PC-3 (cell line): ENCODE data around the gene AGPAT3. TPM values are rescaled to one million over a fixed set of nuclear protein-coding genes. Genes with fewer than 3 reads are reported as not detected.

Experiments used
- ATAC-seq: fragments of 200-7000 bp; cut with Tn5 transposase; 2 replicates; pipeline ENCODE4 v1.9.1; 2020; ENCODE audit warnings: mild to moderate bottlenecking, moderate library complexity
- BruUV-seq: library from RNA; stranded (reverse); fragments of 400-500 nt; replicated peaks from 2 replicates; lab custom pipeline; 2021; lab: Mats Ljungman, UMichigan
- CTCF ChIA-PET: fragments of 300-600 bp; sonication (Branson Sonifier 250); formaldehyde crosslinking; loops from one replicate; lab custom pipeline; 2022; ENCODE audit warnings: antibody characterized with exemption; lab: Charles Lee
- POLR2A ChIA-PET: fragments of 300-600 bp; sonication (Branson Sonifier 250); formaldehyde crosslinking; loops from one replicate; lab custom pipeline; 2022; ENCODE audit warnings: antibody characterized with exemption; ENCODE audit not compliant: unreplicated experiment; lab: Charles Lee
- DNase-seq: peaks from one replicate; pipeline ENCODE4 v3.0.0-alpha.2; 2015
- H2AFZ ChIP-seq: fragments of 300-600 bp; sonication (generic); 2 replicates; pipeline ENCODE4 v1.6.0; 2016; ENCODE audit warnings: antibody characterized with exemption, low read length
- H3F3A ChIP-seq: fragments of 300-600 bp; sonication (generic); one replicate; pipeline ENCODE4 v1.6.0; 2017; ENCODE audit warnings: antibody characterized with exemption, low read length, control low read depth, mild to moderate bottlenecking; ENCODE audit not compliant: unreplicated experiment
- H3K27ac ChIP-seq: fragments of 300-600 bp; sonication (generic); 2 replicates; pipeline ENCODE4 v1.5.1; 2016; ENCODE audit warnings: mild to moderate bottlenecking, low read length
- H3K27me3 ChIP-seq: fragments of 300-600 bp; sonication (generic); 2 replicates; pipeline ENCODE4 v1.6.1; 2016; ENCODE audit warnings: low read length, mixed read lengths
- H3K36me3 ChIP-seq: fragments of 300-600 bp; sonication (generic); 2 replicates; pipeline ENCODE4 v1.6.1; 2016; ENCODE audit warnings: low read depth, mixed run types, low read length, mixed read lengths
- H3K4me1 ChIP-seq: fragments of 300-600 bp; sonication (generic); 2 replicates; pipeline ENCODE4 v1.5.1; 2016; ENCODE audit warnings: low read length; ENCODE audit not compliant: insufficient read depth
- H3K4me2 ChIP-seq: fragments of 300-600 bp; sonication (generic); 2 replicates; pipeline ENCODE4 v1.6.0; 2016; ENCODE audit warnings: low read length
- H3K4me3 ChIP-seq: fragments of 300-600 bp; sonication (generic); 2 replicates; pipeline ENCODE4 v1.5.1; 2016; ENCODE audit warnings: mild to moderate bottlenecking, low read length, mixed read lengths
- H3K79me2 ChIP-seq: fragments of 300-600 bp; sonication (generic); 2 replicates; pipeline ENCODE4 v1.6.1; 2017; ENCODE audit warnings: low read length, mixed read lengths
- H3K9ac ChIP-seq: fragments of 300-600 bp; sonication (generic); 2 replicates; pipeline ENCODE4 v1.6.0; 2016; ENCODE audit warnings: mild to moderate bottlenecking, low read length
- H3K9me2 ChIP-seq: fragments of 300-600 bp; sonication (generic); replicated peaks from 2 replicates; pipeline ENCODE4 v1.6.1; 2016; ENCODE audit warnings: mixed run types, low read length, mixed read lengths
- H3K9me3 ChIP-seq: fragments of 300-600 bp; sonication (generic); 2 replicates; pipeline ENCODE4 v1.6.1; 2016; ENCODE audit warnings: low read length, mixed read lengths
- H4K20me1 ChIP-seq: fragments of 300-600 bp; sonication (generic); 2 replicates; pipeline ENCODE4 v1.6.1; 2016; ENCODE audit warnings: low read length, mixed read lengths
- EZH2 ChIP-seq: fragments of 300-600 bp; sonication (generic); IDR thresholded peaks from one replicate; pipeline ENCODE4 v1.6.1; 2017; ENCODE audit warnings: antibody characterized with exemption, mild to moderate bottlenecking, low read length; ENCODE audit not compliant: unreplicated experiment
- EZH2phosphoT487 ChIP-seq: fragments of 300-600 bp; sonication (generic); IDR thresholded peaks from 2 replicates; pipeline ENCODE4 v1.6.1; 2018; ENCODE audit warnings: mild to moderate bottlenecking, antibody characterized with exemption, low read length, borderline replicate concordance
- intact Hi-C: fragments of 100-400 bp; cut with micrococcal nuclease; formaldehyde crosslinking; loops from 2 replicates; pipeline ENCODE4 v1.9.0; 2023
- total RNA-seq: library from RNA; depleted of rRNA; stranded (reverse); fragments of >200 nt; gene quantifications from 2 replicates; pipeline ENCODE4 v1.2.3, GENCODE V29; 2014
- TF ChIP-seq, protein P1 (sequence below): fragments of 300-600 bp; sonication (generic); conservative IDR thresholded peaks from 2 replicates; pipeline ENCODE4 v1.5.1; 2017; ENCODE audit warnings: antibody characterized with exemption, low read depth, mild to moderate bottlenecking, low read length

Gene AGPAT3
- total RNA-seq, 1 experiment from 2014 or later, result 76.1 TPM

GRCh38 chr21:43916691-43917514 lies 51.9 kb downstream of the AGPAT3 start:
- BruUV-seq, result no TSS peak

DNA sequence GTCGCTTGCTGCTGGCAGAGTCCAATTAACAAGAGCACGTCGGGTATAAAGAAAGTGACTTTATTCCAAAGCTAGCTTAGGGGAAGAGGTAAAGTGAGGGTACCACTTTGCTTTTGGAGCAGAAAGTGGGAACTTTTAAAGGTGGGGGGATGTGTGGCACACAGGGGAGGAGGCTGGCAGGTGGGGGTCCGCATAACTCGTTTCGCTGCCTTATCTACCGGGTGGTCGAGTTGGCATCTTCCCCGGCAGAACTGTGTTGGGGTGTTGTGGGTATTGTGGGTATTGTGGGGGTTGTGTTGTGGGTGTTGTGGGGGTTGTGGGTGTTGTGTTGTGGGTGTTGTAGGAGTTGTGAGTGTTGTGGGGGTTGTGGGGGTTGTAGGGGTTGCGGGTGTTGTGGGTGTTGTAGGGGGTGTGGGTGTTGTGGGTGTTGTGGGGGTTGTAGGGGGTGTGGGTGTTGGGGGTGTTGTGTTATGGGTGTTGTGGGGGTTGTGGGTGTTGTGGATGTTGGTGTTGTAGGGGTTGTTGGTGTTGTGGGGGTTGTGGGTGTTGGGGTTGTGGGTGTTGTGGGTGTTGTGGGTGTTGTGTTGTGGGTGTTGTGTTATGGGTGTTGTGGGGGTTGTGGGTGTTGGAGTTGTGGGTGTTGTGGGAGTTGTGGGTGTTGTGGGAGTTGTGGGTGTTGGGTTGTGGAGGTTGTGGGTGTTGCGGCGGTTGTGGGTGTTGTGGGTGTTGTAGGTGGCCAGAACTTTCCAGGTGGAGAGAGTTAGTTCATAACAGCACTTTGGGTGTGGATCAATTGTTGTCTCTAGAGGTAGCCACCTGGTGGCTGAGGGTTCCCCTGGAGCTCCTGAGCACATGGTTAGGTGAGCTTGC lies 52.7 kb downstream of the AGPAT3 start:
- no peaks in the 10 kb centered on the region for H3K27me3 ChIP-seq
- H3K9me2 ChIP-seq, result no peaks in the 10 kb centered on the region
- no peaks in the 10 kb centered on the region for H3K9me3 ChIP-seq
- no TSS peak for BruUV-seq
- no peak overlapping the region for H3K4me2 ChIP-seq
- H3K9ac ChIP-seq, result no peak overlapping the region
- DNase-seq (peak; percentile 37), ATAC-seq (peak; percentile 67; the same call in 1 of the 2 replicates)
- ChIA-PET POLR2A (no interaction called here), CTCF (interaction anchor here (0.7 kb wide), 2 partner anchors 33 to 641 kb away, joined by 3 to 4 read pairs; no protein-coding TSS in a partner anchor)
- no peak for TF ChIP-seq EZH2phosphoT487
- TF ChIP-seq, protein P1, sequence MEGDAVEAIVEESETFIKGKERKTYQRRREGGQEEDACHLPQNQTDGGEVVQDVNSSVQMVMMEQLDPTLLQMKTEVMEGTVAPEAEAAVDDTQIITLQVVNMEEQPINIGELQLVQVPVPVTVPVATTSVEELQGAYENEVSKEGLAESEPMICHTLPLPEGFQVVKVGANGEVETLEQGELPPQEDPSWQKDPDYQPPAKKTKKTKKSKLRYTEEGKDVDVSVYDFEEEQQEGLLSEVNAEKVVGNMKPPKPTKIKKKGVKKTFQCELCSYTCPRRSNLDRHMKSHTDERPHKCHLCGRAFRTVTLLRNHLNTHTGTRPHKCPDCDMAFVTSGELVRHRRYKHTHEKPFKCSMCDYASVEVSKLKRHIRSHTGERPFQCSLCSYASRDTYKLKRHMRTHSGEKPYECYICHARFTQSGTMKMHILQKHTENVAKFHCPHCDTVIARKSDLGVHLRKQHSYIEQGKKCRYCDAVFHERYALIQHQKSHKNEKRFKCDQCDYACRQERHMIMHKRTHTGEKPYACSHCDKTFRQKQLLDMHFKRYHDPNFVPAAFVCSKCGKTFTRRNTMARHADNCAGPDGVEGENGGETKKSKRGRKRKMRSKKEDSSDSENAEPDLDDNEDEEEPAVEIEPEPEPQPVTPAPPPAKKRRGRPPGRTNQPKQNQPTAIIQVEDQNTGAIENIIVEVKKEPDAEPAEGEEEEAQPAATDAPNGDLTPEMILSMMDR, result peak; percentile 43
- no peaks in the 10 kb centered on the region for H3K4me1 ChIP-seq
- no peak overlapping the region for H3K4me3 ChIP-seq
- peaks cover 3% of the 10 kb centered on the region; the same call in 1 of the 2 replicates for H3K36me3 ChIP-seq
- intact Hi-C loops, result loop anchor here (5.0 kb wide), 1 partner anchor 105 kb away; no protein-coding TSS in a partner anchor
- H2AFZ ChIP-seq, result no peak overlapping the region
- no peaks in the 10 kb centered on the region for H4K20me1 ChIP-seq
- peaks cover 67% of the 10 kb centered on the region for H3K79me2 ChIP-seq
- H3K27ac ChIP-seq, result no peak overlapping the region
- H3F3A ChIP-seq, result no peaks in the 10 kb centered on the region

More at GRCh38 chr21:43916691-43917514, 51.9 kb downstream of the AGPAT3 start:
- H3K79me2 ChIP-seq, result peaks cover 71% of the 10 kb centered on the region
- no peak overlapping the region for H3K9ac ChIP-seq
- H3K9me2 ChIP-seq, result no peaks in the 10 kb centered on the region
- no peaks in the 10 kb centered on the region for H3F3A ChIP-seq
- H4K20me1 ChIP-seq, result no peaks in the 10 kb centered on the region
- TF ChIP-seq, protein P1, result no peak
- TF ChIP-seq EZH2phosphoT487, result no peak
- TF ChIP-seq EZH2, result no peak
- H3K4me3 ChIP-seq, result no peak overlapping the region
- no peak overlapping the region for H3K4me2 ChIP-seq
- H3K9me3 ChIP-seq, result no peaks in the 10 kb centered on the region
- ATAC-seq, result no peak
- no peak for DNase-seq
- no peaks in the 10 kb centered on the region for H3K4me1 ChIP-seq
- CTCF ChIA-PET, result no interaction called here
- no peak overlapping the region for H2AFZ ChIP-seq
- POLR2A ChIA-PET, result no interaction called here
- intact Hi-C loops, result loop anchor here (5.0 kb wide), 1 partner anchor 105 kb away; no protein-coding TSS in a partner anchor
- no peaks in the 10 kb centered on the region for H3K27me3 ChIP-seq
- no peak overlapping the region for H3K27ac ChIP-seq
- peaks cover 10% of the 10 kb centered on the region; the same call in 1 of the 2 replicates for H3K36me3 ChIP-seq
